ENCODE data around the gene RHOV. TPM values are rescaled to one million over a fixed set of nuclear protein-coding genes. Genes with fewer than 3 reads are reported as not detected.

The RHOV gene
- total RNA-seq, 2 experiments from 2014 or later = 0.29 to 0.53 TPM

- intact Hi-C loops (cut with micrococcal nuclease) = no loop called here
- peaks cover 2% of the 10 kb centered on the region for H3K27me3 Mint-ChIP-seq
- H3K4me3 Mint-ChIP-seq = no peak overlapping the region
- peaks cover 4% of the 10 kb centered on the region for H3K4me1 Mint-ChIP-seq (ENCODE audit: low read depth)
- no peaks in the 10 kb centered on the region for H3K9me3 Mint-ChIP-seq
- no peaks in the 10 kb centered on the region for H3K36me3 Mint-ChIP-seq
- POLR2A ChIA-PET = no interaction called here
- no peak overlapping the region for H3K27ac Mint-ChIP-seq
- no peak for DNase-seq
- CTCF ChIA-PET = interaction anchor here (0.6 to 1.3 kb wide), 4 partner anchors 10 to 85 kb away, joined by 3 to 5 read pairs (median 3); no protein-coding TSS in a partner anchor
Observed at GRCh38 chr15:40912478-40912877, 38.4 kb upstream of the RHOV start.

- Mint-ChIP-seq H3K27me3 (peaks cover 2% of the 10 kb centered on the region), H3K36me3 (no peaks in the 10 kb centered on the region), H3K4me3 (no peak overlapping the region), H3K9me3 (no peaks in the 10 kb centered on the region), H3K4me1 (ENCODE audit: low read depth) (peaks cover 12% of the 10 kb centered on the region), H3K27ac (no peak overlapping the region)
- CTCF ChIA-PET = interaction anchor here (0.6 to 1.4 kb wide), 4 partner anchors 9 to 274 kb away, joined by 3 to 5 read pairs (median 3); no protein-coding TSS in a partner anchor
- POLR2A ChIA-PET = no interaction called here
- intact Hi-C loops (cut with micrococcal nuclease) = no loop called here
- DNase-seq = no peak
Observed at GRCh38 chr15:40911693-40912092, 37.7 kb upstream of the RHOV start.

- intact Hi-C loops (cut with micrococcal nuclease) = no loop called here
- Mint-ChIP-seq H3K4me1 (ENCODE audit: low read depth) (peaks cover 12% of the 10 kb centered on the region), H3K9me3 (no peaks in the 10 kb centered on the region), H3K4me3 (no peak overlapping the region), H3K27ac (no peak overlapping the region), H3K36me3 (no peaks in the 10 kb centered on the region), H3K27me3 (no peaks in the 10 kb centered on the region)
- DNase-seq = no peak
- ChIA-PET CTCF (interaction anchor here (1.4 kb wide), 1 partner anchor 275 kb away, joined by 3 read pairs; no protein-coding TSS in a partner anchor), POLR2A (no interaction called here)
Observed at GRCh38 chr15:40911141-40911540, 37.1 kb upstream of the RHOV start.

- no peak for DNase-seq
- Mint-ChIP-seq H3K36me3 (no peaks in the 10 kb centered on the region), H3K27me3 (no peaks in the 10 kb centered on the region), H3K27ac (no peak overlapping the region), H3K4me3 (no peak overlapping the region), H3K4me1 (ENCODE audit: low read depth) (peaks cover 12% of the 10 kb centered on the region), H3K9me3 (no peaks in the 10 kb centered on the region)
- CTCF ChIA-PET = interaction anchor here (0.6 to 8.1 kb wide), 4 partner anchors 14 to 276 kb away, joined by 3 to 103 read pairs (median 4); partner anchors contain the start of gene VPS18
- intact Hi-C loops (cut with micrococcal nuclease) = no loop called here
- POLR2A ChIA-PET = no interaction called here
Observed at GRCh38 chr15:40909662-40910630, 35.9 kb upstream of the RHOV start.

- ChIA-PET CTCF (interaction anchor here (0.6 to 9.0 kb wide), 10 partner anchors 12 to 279 kb away, joined by 3 to 103 read pairs (median 36); partner anchors contain the start of genes DLL4 and VPS18), POLR2A (interaction anchor here (0.8 to 0.9 kb wide), 2 partner anchors 33 to 45 kb away, joined by 3 to 4 read pairs; partner anchors contain the start of gene CHAC1)
- intact Hi-C loops (cut with micrococcal nuclease) = no loop called here
- no peaks in the 10 kb centered on the region for H3K27me3 Mint-ChIP-seq
- peak overlapping the region; percentile 7 for H3K4me3 Mint-ChIP-seq
- DNase-seq = no peak
- H3K27ac Mint-ChIP-seq = no peak overlapping the region
- peaks cover 6% of the 10 kb centered on the region for H3K36me3 Mint-ChIP-seq
- H3K9me3 Mint-ChIP-seq = no peaks in the 10 kb centered on the region
- peaks cover 17% of the 10 kb centered on the region for H3K4me1 Mint-ChIP-seq (ENCODE audit: low read depth)
Observed at GRCh38 chr15:40908095-40908494, 34.1 kb upstream of the RHOV start.

GRCh38 chr15:40906991-40907802 lies 33.2 kb upstream of the RHOV start:
- ChIA-PET POLR2A (interaction anchor here (0.8 to 1.6 kb wide), 5 partner anchors 33 to 209 kb away, joined by 3 to 9 read pairs (median 4); partner anchors contain the start of gene CHAC1), CTCF (interaction anchor here (0.6 to 9.0 kb wide), 18 partner anchors 11 to 324 kb away, joined by 3 to 103 read pairs (median 4); partner anchors contain the start of genes CHP1, DLL4 and VPS18)
- intact Hi-C loops (cut with micrococcal nuclease) = loop anchor here (1.0 to 2.0 kb wide), 4 partner anchors 20 to 324 kb away; partner anchors contain the start of genes CHAC1, CHP1 and INO80
- peaks cover 11% of the 10 kb centered on the region for H3K36me3 Mint-ChIP-seq
- H3K4me1 Mint-ChIP-seq (ENCODE audit: low read depth) = peaks cover 17% of the 10 kb centered on the region
- peak overlapping the region; percentile 77 for H3K4me3 Mint-ChIP-seq
- peak; percentile 78 for DNase-seq
- H3K27me3 Mint-ChIP-seq = no peaks in the 10 kb centered on the region
- H3K27ac Mint-ChIP-seq = peak overlapping the region; percentile 82
- H3K9me3 Mint-ChIP-seq = no peaks in the 10 kb centered on the region

GRCh38 chr15:40906091-40906990 lies 32.3 kb upstream of the RHOV start:
- POLR2A ChIA-PET = interaction anchor here (1.0 to 3.8 kb wide), 5 partner anchors 12 to 210 kb away, joined by 3 to 15 read pairs (median 6); partner anchors contain the start of genes CHAC1 and VPS18

GRCh38 chr15:40904552-40905201 lies 30.6 kb upstream of the RHOV start:
- Mint-ChIP-seq H3K4me1 (ENCODE audit: low read depth) (peaks cover 20% of the 10 kb centered on the region), H3K27me3 (no peaks in the 10 kb centered on the region), H3K9me3 (no peaks in the 10 kb centered on the region), H3K36me3 (peaks cover 19% of the 10 kb centered on the region), H3K4me3 (no peak overlapping the region), H3K27ac (no peak overlapping the region)
- CTCF ChIA-PET = interaction anchor here (0.6 to 9.0 kb wide), 41 partner anchors 9 to 494 kb away, joined by 3 to 103 read pairs (median 5); partner anchors contain the start of genes CHAC1, DLL4, INO80 and RHOV
- no peak for DNase-seq
- intact Hi-C loops (cut with micrococcal nuclease) = loop anchor here (1.0 kb wide), 3 partner anchors 118 to 428 kb away; partner anchors contain the start of genes NUSAP1 and OIP5
- POLR2A ChIA-PET = interaction anchor here (3.8 kb wide), 1 partner anchor 10 kb away, joined by 15 read pairs; the partner anchor contains the start of gene VPS18

More at GRCh38 chr15:40906091-40906990, 32.3 kb upstream of the RHOV start:
- Mint-ChIP-seq H3K36me3 (peaks cover 12% of the 10 kb centered on the region), H3K27ac (no peak overlapping the region), H3K4me3 (peak overlapping the region; percentile 77), H3K4me1 (ENCODE audit: low read depth) (peaks cover 17% of the 10 kb centered on the region), H3K27me3 (no peaks in the 10 kb centered on the region), H3K9me3 (no peaks in the 10 kb centered on the region)
- CTCF ChIA-PET = interaction anchor here (0.6 to 9.0 kb wide), 28 partner anchors 10 to 1321 kb away, joined by 3 to 103 read pairs (median 5); partner anchors contain the start of genes CHAC1, CHP1, DLL4 and RHOV
- intact Hi-C loops (cut with micrococcal nuclease) = loop anchor here (2.0 kb wide), 2 partner anchors 20 to 46 kb away; partner anchors contain the start of gene CHAC1
- DNase-seq = peak; percentile 88

- POLR2A ChIA-PET = interaction anchor here (1.0 to 3.8 kb wide), 2 partner anchors 8 to 39 kb away, joined by 4 to 15 read pairs; partner anchors contain the start of gene VPS18
Observed at GRCh38 chr15:40902605-40903561, 28.8 kb upstream of the RHOV start.

More at GRCh38 chr15:40902605-40903561, 28.8 kb upstream of the RHOV start:
- Mint-ChIP-seq H3K4me1 (ENCODE audit: low read depth) (peaks cover 18% of the 10 kb centered on the region), H3K36me3 (peaks cover 24% of the 10 kb centered on the region), H3K9me3 (no peaks in the 10 kb centered on the region), H3K27ac (no peak overlapping the region), H3K27me3 (no peaks in the 10 kb centered on the region), H3K4me3 (no peak overlapping the region)
- intact Hi-C loops (cut with micrococcal nuclease) = no loop called here
- CTCF ChIA-PET = interaction anchor here (0.5 to 9.0 kb wide), 28 partner anchors 7 to 496 kb away, joined by 3 to 103 read pairs (median 4); partner anchors contain the start of genes DLL4, INO80, RHOV and SPINT1
- DNase-seq = no peak

Measured in activated CD4-positive, alpha-beta memory T cell treated with anti-CD3 and anti-CD28 coated beads for 36 hours (primary cell).